HUES48 (cell line): ENCODE measurements around the gene SKA2.
A peak's percentile ranks its signal among the peaks of the same experiment; 100 is the strongest.

ENCODE experiments used
- H3K27ac ChIP-seq: one replicate; pipeline ENCODE4 v1.7.0; 2013; ENCODE audit warnings: low read depth, low read length, inconsistent platforms
- H3K27me3 ChIP-seq: 2 replicates; pipeline ENCODE4 v1.6.1; 2013; ENCODE audit warnings: mild to moderate bottlenecking, low read length; ENCODE audit not compliant: control insufficient read depth, insufficient read depth
- H3K36me3 ChIP-seq: 2 replicates; pipeline ENCODE4 v1.6.1; 2013; ENCODE audit warnings: low read length; ENCODE audit not compliant: control insufficient read depth, insufficient read depth
- H3K4me1 ChIP-seq: 2 replicates; pipeline ENCODE4 v1.6.1; 2013; ENCODE audit warnings: mild to moderate bottlenecking, low read length; ENCODE audit not compliant: control insufficient read depth, insufficient read depth
- H3K4me3 ChIP-seq: 2 replicates; pipeline ENCODE4 v1.5.1; 2013; ENCODE audit warnings: mild to moderate bottlenecking, low read depth, low read length
- H3K9ac ChIP-seq: 2 replicates; pipeline ENCODE4 v1.6.1; 2013; ENCODE audit warnings: mild to moderate bottlenecking, low read depth, low read length, moderate library complexity
- H3K9me3 ChIP-seq: 2 replicates; pipeline ENCODE4 v1.6.1; 2013; ENCODE audit warnings: low read length; ENCODE audit not compliant: control insufficient read depth, insufficient read depth

SKA2 gene

DNA sequence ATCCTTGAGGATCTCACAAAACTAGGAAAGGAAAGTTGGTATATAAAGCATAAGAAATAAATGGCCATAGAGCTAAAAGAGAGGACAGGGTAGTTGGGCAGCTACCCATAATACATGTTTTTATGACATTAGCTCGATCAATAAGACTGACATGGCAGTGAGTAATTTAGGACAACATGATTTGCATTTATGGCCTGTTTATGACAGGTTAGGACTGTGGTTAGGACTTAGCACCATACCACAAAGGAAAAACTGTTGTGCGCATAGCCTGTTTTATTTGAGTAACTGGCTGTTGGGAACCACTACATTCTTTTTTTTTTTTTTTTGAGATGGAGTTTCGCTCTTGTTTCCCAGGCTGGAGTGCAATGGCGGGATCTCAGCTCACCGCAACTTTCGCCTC lies 30.3 kb downstream of the SKA2 start:
- Histone ChIP-seq H3K4me1 (no peaks in the 10 kb centered on the region), H3K9ac (no peak overlapping the region), H3K36me3 (peaks cover 45% of the 10 kb centered on the region), H3K27ac (no peak overlapping the region), H3K9me3 (no peaks in the 10 kb centered on the region), H3K4me3 (no peak overlapping the region), H3K27me3 (no peaks in the 10 kb centered on the region)

DNA sequence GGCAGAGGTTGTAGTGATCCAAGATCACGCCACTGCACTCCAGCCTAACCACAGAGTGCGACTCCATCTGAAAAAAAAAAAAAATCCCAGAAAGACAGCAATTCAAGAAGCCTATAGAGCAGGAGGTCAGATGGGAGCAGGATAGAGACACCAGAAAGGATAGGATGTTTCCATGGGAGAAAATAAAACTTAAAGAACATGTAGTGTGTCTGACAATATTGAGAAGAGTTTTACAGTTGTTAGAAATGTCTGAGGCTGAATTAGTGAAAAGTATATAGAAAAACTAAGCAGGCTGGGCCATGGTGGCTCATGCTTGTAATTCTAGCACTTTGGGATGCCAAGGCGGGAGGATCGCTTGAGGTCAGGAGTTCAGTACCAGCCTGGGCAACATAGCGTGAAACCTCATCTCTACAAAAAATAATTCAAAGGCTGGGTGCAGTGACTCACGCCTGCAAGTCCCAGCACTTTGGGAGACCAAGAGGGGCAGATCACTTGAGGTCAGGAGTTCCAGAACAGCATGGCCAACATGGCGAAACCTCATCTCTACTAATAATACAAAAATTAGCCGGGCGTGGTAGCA lies 33.0 kb downstream of the SKA2 start:
- Histone ChIP-seq H3K4me1 (no peaks in the 10 kb centered on the region), H3K4me3 (no peak overlapping the region), H3K36me3 (peaks cover 53% of the 10 kb centered on the region), H3K9ac (no peak overlapping the region), H3K27me3 (no peaks in the 10 kb centered on the region), H3K9me3 (no peaks in the 10 kb centered on the region), H3K27ac (no peak overlapping the region)

DNA sequence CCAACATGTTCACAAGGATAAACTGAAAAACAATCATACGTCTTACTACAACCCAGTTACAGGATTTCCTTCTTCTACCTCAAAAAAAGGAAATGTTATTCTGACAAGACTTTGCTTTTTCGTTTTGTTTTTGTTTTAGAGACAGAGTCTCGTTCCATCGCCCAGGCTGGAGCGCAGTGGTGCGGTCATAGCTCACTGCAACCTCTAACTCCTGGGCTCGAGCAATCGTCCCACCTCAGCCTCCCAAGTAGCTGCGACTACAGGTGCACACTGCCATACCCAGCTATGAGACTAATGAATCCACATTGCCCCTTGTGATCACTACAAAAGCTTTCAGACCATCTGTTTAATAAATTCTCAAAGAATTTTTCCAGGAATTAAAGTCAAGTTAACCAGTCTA lies 39.5 kb downstream of the SKA2 start:
- Histone ChIP-seq H3K9ac (no peak overlapping the region), H3K27ac (no peak overlapping the region), H3K4me3 (no peak overlapping the region), H3K36me3 (peaks cover 56% of the 10 kb centered on the region), H3K9me3 (no peaks in the 10 kb centered on the region), H3K27me3 (no peaks in the 10 kb centered on the region), H3K4me1 (no peaks in the 10 kb centered on the region)

DNA sequence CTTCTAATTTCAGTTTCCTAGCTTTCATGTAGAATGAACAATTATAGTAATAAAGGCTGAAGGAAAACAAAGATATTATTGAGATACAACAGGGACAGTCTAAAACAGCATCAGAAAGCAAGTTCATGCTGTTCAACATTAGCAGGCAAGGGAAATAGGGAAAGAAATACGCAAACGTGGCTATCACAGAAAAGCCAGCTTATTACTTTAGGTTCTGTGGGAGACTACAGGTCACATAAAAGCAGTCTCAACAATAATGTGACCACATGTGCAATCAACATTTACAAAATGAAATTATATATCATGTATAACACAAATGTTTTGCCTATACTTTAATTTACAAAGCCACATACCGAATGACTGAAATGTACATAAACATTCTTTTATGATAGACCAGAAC lies 43.4 kb downstream of the SKA2 start:
- peaks cover 33% of the 10 kb centered on the region for H3K36me3 ChIP-seq

DNA sequence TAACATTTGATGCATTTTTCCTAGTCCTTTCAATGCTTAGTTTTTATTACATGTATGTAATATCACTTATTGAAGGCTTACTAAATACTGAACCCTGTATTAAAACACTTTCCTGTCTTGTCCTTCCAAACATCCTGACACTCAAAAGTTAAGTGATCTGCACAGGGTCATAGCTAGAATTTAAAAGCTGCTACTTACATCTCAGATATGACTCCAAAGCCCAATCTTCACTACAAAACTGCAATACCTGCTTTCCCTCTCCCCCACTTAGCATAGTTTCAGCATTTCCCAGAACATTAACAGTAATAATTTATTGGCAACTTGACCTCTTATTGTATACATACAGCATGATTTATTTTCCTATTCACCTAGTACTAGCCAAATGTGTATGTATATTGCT lies 44.0 kb downstream of the SKA2 start:
- Histone ChIP-seq H3K27ac (no peak overlapping the region), H3K4me3 (no peak overlapping the region), H3K4me1 (no peaks in the 10 kb centered on the region), H3K9ac (no peak overlapping the region), H3K27me3 (no peaks in the 10 kb centered on the region), H3K36me3 (peaks cover 33% of the 10 kb centered on the region), H3K9me3 (no peaks in the 10 kb centered on the region)

More for the DNA sequence above, 43.4 kb downstream of the SKA2 start:
- Histone ChIP-seq H3K27me3 (no peaks in the 10 kb centered on the region), H3K4me3 (no peak overlapping the region), H3K27ac (no peak overlapping the region), H3K9me3 (no peaks in the 10 kb centered on the region), H3K9ac (no peak overlapping the region), H3K4me1 (no peaks in the 10 kb centered on the region)

DNA sequence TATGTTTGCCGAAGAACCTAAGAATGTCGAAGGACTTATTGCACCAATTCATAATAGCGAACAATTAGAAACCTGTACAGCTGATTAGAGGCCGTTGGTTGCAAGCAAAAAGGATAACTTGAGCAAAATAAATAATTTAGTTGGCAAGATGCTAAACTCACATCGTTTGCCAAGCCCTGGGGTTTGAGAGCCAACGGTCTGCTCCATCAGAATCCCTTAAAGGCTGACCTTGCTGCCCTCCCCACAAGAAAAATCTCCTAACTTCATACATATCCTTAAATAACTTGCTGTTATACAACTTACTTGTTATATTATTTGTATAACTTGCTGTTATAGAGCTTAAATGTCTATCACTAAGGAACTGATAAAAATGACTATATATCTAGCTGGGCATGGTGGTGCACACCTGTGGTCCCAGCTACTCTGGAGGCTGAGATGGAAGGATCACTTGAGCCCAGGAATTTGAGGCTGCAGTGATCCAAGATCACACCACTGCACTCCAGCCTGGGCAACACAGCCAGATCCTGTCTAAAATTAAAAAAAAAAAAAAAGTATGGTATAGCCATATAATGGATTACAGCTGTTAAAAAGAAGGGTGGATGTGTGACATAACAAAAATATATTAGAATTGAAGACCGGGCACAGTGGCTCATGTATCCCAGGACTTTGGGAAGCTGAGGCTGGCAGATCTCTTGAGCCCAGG lies 46.4 kb downstream of the SKA2 start:
- Histone ChIP-seq H3K9me3 (no peaks in the 10 kb centered on the region), H3K4me3 (no peak overlapping the region), H3K36me3 (peaks cover 31% of the 10 kb centered on the region), H3K27me3 (no peaks in the 10 kb centered on the region), H3K27ac (no peak overlapping the region), H3K4me1 (no peaks in the 10 kb centered on the region), H3K9ac (no peak overlapping the region)

DNA sequence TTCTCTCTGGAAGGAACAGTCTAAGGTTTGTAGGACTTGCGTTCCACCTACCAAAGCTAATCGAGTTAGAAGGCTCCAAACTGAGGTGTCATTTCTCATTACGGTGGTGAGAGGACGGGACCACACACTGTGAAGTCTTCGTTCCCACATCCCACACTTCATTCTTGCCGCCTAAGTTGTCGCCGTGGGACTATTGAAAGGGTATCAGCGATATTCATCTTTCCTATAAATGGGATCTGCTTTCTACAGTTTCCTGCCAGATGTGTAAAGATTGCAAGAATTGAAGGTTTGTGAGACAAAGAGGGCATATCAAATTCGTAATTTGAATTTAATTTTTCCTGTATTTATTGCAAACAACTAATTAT lies 47.7 kb downstream of the SKA2 start:
- H3K4me1 ChIP-seq = no peaks in the 10 kb centered on the region
- no peaks in the 10 kb centered on the region for H3K27me3 ChIP-seq
- H3K9ac ChIP-seq = peak overlapping the region; percentile 85
- H3K36me3 ChIP-seq = peaks cover 35% of the 10 kb centered on the region
- H3K9me3 ChIP-seq = no peaks in the 10 kb centered on the region
- peak overlapping the region; percentile 96 for H3K27ac ChIP-seq
- H3K4me3 ChIP-seq = peak overlapping the region; percentile 96

DNA sequence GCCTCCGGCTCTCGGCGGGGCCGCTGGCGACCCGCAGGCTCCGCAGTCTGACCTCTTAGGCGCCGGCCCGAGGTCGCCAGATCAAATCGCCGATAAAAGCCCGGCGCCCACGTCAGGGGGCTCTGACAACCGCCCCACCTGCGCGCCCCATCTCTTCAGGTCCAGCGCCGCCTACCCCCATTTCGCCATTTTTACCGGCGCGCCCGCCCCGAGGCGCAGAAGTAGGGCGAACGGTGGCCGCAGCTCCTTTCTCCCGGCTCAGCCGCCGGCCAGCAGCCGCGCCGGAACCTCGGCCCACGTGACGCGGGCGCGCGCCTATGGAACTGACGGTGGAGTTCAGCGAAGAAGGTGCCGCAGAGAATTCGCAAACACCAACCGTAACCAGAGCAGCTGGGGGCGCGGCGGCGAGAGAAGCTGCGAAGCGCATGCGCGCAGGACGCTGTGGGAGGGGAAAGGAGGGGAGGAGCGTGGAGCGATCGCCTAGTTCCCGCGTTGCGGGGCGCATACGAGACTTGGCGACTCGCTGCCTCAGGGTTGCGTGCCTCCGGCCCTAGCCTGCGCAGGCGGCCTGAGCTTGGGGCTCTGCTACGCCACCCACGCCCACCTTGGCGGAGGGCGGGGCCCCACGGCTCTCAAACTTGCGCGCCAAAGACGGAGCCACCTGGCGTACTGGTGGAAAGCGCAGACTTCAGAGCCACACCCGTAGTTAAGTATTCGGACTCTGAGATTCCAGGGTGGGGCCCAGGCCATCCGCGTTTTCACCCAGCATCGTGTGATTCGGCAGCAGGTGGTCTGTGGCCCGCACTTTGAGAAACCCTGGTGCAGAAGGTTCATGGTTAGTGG lies 48.3 kb downstream of the SKA2 start, which contains the start of gene TRIM37:
TRIM37 (minus strand) TSS at position 418 of the 843 bp plus-strand sequence. CDS start 419 bp downstream, outside the sequence.
- no peaks in the 10 kb centered on the region for H3K27me3 ChIP-seq
- H3K36me3 ChIP-seq = peaks cover 34% of the 10 kb centered on the region
- peak within 1 kb of the TSS; percentile 96 for H3K27ac ChIP-seq
- peak within 1 kb of the TSS; percentile 85 for H3K9ac ChIP-seq
- no peaks in the 10 kb centered on the region for H3K4me1 ChIP-seq
- peak within 1 kb of the TSS; percentile 96 for H3K4me3 ChIP-seq
- no peaks in the 10 kb centered on the region for H3K9me3 ChIP-seq

DNA sequence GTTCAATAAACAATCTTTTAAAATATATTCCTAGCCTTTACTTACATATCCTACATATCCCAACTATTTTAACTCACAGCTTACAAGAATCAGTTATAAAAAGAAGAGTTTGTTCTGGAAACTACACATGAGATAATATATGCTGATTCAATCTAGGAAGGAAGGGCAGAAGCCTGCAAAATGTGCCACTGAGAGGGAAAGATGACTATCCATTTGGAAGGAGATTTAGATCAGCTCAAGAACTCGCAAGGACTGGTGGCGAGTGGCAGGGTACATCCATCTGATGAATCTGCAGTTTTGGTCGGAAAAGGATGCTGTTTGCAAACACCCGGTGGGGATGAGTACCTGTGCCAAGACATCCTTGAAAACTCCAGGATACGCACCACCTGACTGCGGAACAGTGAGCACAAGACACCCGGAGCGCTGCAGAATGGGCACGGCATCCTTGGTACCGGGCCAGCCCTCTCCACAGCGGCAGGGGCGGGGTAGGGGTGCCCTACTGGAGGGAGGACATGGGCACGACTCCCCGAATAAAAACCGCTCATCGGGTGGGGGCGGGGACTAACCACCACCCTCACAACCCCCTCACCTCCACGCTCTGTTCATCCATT lies 49.0 kb downstream of the SKA2 start:
- peak overlapping the region; percentile 96 for H3K4me3 ChIP-seq
- peaks cover 30% of the 10 kb centered on the region for H3K36me3 ChIP-seq
- no peaks in the 10 kb centered on the region for H3K4me1 ChIP-seq
- H3K27me3 ChIP-seq = no peaks in the 10 kb centered on the region
- peak overlapping the region; percentile 76 for H3K9ac ChIP-seq
- H3K27ac ChIP-seq = peak overlapping the region; percentile 96
- no peaks in the 10 kb centered on the region for H3K9me3 ChIP-seq

DNA sequence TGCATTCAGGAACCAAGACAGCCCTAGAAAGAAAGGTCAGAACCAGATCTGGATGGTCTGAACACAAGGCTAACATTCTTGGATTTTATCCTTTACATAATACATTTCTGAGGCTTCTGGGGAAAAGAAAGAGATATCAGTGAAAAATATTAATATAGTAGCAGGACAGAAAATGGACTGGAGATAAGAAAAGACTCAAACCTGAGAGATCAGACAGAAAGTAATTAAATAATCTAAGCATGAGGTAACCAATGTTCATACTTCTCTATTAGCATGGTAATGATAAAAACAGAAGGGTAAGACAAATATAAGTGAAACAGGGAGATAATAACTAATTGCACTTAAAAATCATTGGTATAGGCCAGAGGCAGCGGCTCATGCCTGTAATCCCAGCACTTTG lies 53.8 kb downstream of the SKA2 start:
- Histone ChIP-seq H3K4me1 (no peaks in the 10 kb centered on the region), H3K4me3 (no peak overlapping the region), H3K36me3 (peaks cover 48% of the 10 kb centered on the region), H3K27me3 (no peaks in the 10 kb centered on the region), H3K9ac (no peak overlapping the region), H3K9me3 (no peaks in the 10 kb centered on the region), H3K27ac (no peak overlapping the region)
